Pericardium fibroblast (primary cell): ENCODE measurements around the gene SLIT3. TPM values are rescaled to one million over a fixed set of nuclear protein-coding genes. Genes with fewer than 3 reads are reported as not detected.

Experiments used
- total RNA-seq: library from RNA; depleted of rRNA; stranded (reverse); fragments of >200 nt; gene quantifications from 2 replicates; pipeline ENCODE4 v1.2.3, GENCODE V29; 2015

Gene SLIT3
- total RNA-seq: 60.6 and 146 TPM in 2 replicates

DNA sequence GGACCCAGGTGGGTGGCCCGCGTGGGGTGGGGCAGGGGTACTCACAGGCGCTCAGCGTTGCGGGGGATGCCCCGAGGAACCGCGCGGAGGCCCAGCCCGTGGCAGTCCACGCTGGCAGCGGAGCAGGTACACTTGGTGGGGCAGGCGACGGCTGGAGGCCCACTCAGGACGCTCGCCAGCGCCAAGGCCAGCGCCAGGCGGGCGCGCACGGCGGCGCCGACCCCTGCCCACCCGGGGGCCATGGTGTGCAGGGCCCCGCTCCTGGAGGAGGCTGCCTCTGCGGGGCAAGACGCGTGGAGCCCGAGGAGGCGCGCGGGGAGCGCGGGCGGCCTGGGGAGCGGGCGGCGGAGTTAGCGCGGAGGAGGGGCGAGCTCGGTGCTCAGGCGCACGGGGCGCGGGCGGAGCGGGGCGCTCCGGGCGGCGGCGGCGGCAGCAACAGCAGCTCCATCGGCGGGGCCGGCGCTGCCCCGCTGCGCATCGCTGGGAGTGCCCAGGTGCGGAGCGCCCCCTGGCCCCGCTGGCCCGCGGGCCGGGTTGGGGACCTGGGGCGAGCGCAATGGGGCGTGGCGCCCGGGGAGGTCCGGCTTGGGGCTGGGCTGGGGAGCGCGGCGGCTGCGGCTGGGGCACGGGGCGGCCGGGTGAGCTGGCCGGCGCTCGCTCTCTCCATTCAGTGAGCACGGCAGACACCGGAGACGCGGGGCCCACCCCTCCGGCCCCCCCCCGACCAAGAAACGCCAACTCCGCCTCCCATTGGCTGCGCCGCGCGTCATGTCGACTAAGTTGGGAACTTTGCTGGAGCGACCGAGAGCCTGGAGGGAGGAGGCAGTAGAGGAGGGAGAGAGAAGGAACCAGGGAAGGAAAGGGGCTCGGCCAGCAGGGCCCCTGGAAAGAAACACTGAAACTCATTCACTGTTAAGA, at the start of gene SLIT3:
TSS of gene SLIT3 (minus strand) at position 672 of the 918 bp plus-strand sequence. CDS start at position 242, 430 bp downstream.

